NT2/D1 (cell line): ENCODE data around the gene HNRNPAB.

Experiments used
- YY1 ChIP-seq: IDR thresholded peaks from 2 replicates; pipeline ENCODE4 v1.6.1; 2011; ENCODE audit not compliant: insufficient read length, insufficient read depth
- ZNF274 ChIP-seq: IDR thresholded peaks from 2 replicates; pipeline ENCODE4 v1.6.1; 2011; ENCODE audit warnings: mild to moderate bottlenecking, low read depth, low read length

- no peak for TF ChIP-seq YY1
- TF ChIP-seq ZNF274, result no peak
Measured at GRCh38 chr5:178250263-178250662, 45.9 kb downstream of the HNRNPAB start.
